SK-N-MC (cell line): ENCODE data around the gene NAA60.

Experiments
- EZH2 ChIP-seq: fragments of 200-600 bp; sonication (generic); IDR thresholded peaks from one replicate; pipeline ENCODE4 v1.6.1; 2017; ENCODE audit warnings: antibody characterized with exemption
- POLR2AphosphoS5 ChIP-seq: IDR thresholded peaks from 2 replicates; pipeline ENCODE4 v1.6.1; 2012; ENCODE audit warnings: mild to moderate bottlenecking, low read depth, low read length, borderline replicate concordance

GRCh38 chr16:3497771-3498170 lies 54.3 kb downstream of the NAA60 start:
- no peak for TF ChIP-seq POLR2AphosphoS5
- no peak for TF ChIP-seq EZH2
